HuH-7.5 (cell line): ENCODE results near the gene PKIG.
"Not testable (repeated sequence)": the region's sequence is repeated elsewhere in the genome, so short reads cannot be mapped to it uniquely, and the experiment has no call there.

ENCODE experiments used
- DNase-seq: peaks from one replicate; pipeline ENCODE4 v3.0.0; 2011; ENCODE audit warnings: low spot score

PKIG gene

GRCh38 chr20:44642203-44643153 lies 60.1 kb downstream of the PKIG start:
- DNase-seq, result peak; percentile 50

GRCh38 chr20:44643154-44643519 lies 60.8 kb downstream of the PKIG start:
- DNase-seq, result no peak

GRCh38 chr20:44643596-44644229 lies 61.3 kb downstream of the PKIG start:
- DNase-seq, result no peak

GRCh38 chr20:44644230-44644617 lies 61.8 kb downstream of the PKIG start:
- DNase-seq, result no peak

DNA sequence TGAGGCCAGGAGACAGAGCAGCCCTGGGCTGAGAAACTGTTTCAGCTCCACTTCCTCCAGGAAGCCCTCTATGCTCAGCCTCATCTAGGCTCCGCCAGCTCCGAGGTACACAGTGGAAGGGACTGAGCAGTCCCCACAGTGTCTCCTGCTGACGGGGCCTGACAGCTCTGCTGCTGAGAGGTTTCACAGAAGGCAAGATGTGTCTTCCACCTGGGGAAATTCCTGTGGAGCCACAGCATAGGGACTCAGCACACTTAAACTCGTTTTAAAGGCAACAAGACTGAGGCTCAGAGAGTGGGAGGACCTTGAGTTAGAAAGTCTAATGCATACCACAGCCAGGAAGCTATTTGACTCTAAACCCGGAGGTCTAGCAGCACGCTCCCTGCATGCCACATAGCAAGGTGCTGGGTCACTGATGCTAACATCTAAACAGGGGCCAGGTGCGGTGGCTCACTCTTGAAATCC lies 62.3 kb downstream of the PKIG start:
- DNase-seq, result no peak

- no peak for DNase-seq
Measured at GRCh38 chr20:44646023-44646640, 63.8 kb downstream of the PKIG start.

GRCh38 chr20:44646641-44647274 lies 64.4 kb downstream of the PKIG start:
- no peak for DNase-seq

GRCh38 chr20:44648068-44648467 lies 65.7 kb downstream of the PKIG start:
- no peak for DNase-seq

DNA sequence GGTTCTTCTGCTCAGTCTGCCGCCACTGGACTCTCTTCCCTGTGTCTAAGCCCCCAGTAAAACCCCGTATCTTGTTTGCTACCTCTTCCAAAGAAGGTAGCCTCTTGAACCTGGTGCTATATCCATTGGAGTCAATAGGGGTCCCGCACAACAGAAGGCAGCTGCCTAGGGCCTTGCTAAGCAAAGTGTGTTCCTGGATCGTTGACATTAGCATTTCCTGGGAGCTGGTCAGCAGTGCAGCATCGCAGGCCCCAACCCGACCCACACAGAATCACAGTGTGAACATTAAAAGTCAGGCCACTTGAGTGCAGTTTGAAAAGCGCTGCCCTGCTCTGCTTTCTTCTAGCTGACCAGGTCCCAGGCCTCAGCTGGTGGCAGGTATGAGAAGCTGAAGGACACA lies 66.2 kb downstream of the PKIG start:
- DNase-seq, result no peak

DNA sequence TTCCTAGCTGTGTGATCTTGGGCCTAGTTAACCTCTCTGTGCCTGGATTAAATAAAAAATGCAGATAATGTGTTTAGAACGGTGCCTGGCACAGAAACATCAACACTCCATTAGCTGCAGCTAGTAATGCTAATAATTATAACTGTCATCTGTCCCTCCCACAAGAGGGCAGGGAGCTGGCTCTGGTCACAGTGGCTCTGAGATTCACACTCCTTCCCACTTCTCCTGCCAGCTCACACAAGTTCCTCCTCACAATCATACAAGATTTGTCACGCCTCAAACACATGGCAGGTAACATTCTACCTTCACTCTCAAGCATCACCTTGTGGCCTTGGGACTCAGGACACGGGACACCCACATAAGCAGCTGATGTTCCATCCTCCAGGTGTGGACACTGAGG lies 66.7 kb downstream of the PKIG start:
- DNase-seq, result no peak

DNA sequence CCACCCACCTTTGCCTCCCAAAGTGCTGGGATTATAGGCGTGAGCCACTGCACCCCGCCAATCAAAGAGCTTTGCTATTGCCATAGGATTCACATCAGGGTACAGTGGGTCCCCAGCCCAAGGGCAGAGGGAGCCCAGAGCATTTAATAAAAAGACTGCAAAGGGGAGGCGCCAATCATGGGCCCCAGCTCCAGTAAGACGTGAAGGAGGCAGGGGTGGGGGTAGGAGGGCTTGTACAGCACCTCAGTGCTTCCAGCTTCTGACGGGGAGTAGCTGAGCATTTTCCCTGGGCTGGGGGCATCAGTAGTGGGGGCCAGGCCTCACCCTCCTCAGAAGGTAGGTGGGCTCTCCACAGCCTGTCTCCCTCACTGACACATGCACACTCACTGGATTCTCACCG lies 67.6 kb downstream of the PKIG start:
- no peak for DNase-seq

GRCh38 chr20:44650771-44651433 lies 68.5 kb downstream of the PKIG start:
- no peak for DNase-seq

DNA sequence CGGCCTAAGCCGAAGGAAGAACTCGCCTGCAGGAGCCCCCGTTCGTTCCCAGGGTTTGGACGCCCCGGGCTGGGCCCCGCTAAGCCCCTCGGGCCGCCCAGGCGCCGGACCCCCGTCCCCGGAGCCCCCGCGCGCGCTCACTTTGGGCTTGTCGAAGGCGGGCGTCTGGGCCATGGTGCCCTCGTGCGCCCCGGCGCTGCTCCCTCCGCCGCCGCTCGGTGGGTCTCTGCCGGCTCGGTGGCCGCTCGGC lies 69.0 kb downstream of the PKIG start:
- DNase-seq, result no peak

- peak; percentile 47 for DNase-seq
Measured at GRCh38 chr20:44651684-44652423, 69.5 kb downstream of the PKIG start, which contains the start of gene ADA. ADA (minus strand) TSS chr20:44651699; CDS start chr20:44651607, 92 bp downstream.

DNA sequence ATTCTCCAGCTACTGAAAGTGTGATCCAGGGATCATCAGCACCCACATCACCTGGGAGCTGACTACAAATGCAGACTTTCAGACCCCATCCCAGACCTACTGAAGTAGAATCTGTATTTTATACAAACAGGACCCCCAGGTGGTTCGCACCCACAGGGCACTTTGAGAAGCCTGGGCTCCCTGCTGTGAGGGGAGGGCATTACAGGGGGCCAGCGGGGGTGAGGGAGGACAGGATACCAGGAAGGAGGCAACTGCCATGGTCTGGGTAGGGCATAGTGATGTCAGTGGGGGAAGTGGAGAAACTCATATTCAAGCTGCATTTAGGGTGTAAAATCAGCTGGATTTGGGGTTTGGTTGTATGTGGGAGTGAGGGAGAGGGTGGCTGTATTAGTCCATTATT lies 71.2 kb downstream of the PKIG start:
- no peak for DNase-seq

GRCh38 chr20:44654210-44654609 lies 71.8 kb downstream of the PKIG start:
- not testable (repeated sequence) for DNase-seq

DNA sequence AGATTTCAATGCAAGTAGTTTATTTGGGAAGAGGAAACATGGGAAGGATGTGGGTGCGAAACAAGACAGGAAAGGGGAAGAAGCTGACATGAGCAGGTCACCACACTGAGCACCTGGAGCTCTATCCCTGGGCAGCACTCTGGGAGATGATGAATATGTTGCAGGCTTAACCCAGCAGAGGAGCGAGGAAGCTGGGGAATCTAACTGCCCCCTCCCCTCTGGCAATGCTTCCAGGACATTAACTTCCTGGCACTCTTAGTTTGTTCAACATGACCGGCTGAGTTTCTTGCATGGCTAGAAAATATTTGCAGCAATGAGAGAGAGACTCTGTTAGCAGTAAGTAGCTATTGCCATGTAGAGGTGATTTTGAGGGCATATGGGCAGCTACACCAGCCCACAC lies 74.1 kb downstream of the PKIG start:
- DNase-seq, result no peak

GRCh38 chr20:44657875-44658274 lies 75.5 kb downstream of the PKIG start:
- no peak for DNase-seq

- DNase-seq, result no peak
Measured at GRCh38 chr20:44658810-44659209, 76.4 kb downstream of the PKIG start.

- DNase-seq, result no peak
Measured at GRCh38 chr20:44659931-44660330, 77.6 kb downstream of the PKIG start.

DNA sequence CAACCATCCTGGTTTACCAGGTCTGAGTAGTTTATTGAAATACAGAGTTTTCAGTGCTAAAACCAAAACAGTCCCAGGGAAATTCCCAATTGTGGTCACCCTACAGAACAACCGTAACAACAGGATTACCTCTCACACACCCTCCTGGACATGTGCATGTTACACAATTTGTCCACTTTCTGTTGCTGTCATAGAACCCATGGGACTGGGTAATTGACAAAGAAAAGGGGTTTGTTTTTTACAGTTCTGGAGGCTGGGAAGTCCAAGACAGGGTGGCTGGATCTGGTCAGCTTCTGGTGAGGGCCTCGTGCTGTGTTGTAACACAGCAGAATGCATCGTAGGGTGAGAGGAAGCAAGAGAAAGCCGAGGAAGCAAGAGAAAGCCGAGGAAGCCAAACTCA lies 78.2 kb downstream of the PKIG start:
- DNase-seq, result no peak
